A673 (cell line): ENCODE data around the gene IL23R. TPM values are rescaled to one million over a fixed set of nuclear protein-coding genes. Genes with fewer than 3 reads are reported as not detected.

Experiments
- BruUV-seq: library from RNA; stranded (reverse); fragments of 400-500 nt; replicated peaks from 2 replicates; lab custom pipeline; 2021; lab: Mats Ljungman, UMichigan
- CTCF ChIA-PET: fragments of 300-600 bp; sonication (Branson Sonifier 250); formaldehyde crosslinking; loops from one replicate; lab custom pipeline; 2022; ENCODE audit warnings: antibody characterized with exemption; lab: Charles Lee
- POLR2A ChIA-PET: fragments of 300-600 bp; sonication (Branson Sonifier 250); formaldehyde crosslinking; loops from one replicate; lab custom pipeline; 2022; ENCODE audit warnings: antibody characterized with exemption; ENCODE audit not compliant: low non-redundant PET; lab: Charles Lee
- DNase-seq: peaks from one replicate; pipeline ENCODE4 v3.0.0-alpha.2; 2015; ENCODE audit warnings: low spot score
- H3K27ac ChIP-seq: fragments of 200-600 bp; sonication (generic); 2 replicates; pipeline ENCODE4 v1.5.1; 2016; ENCODE audit warnings: mixed run types, low read depth, mild to moderate bottlenecking, mixed read lengths, antibody characterized with exemption, low read length; ENCODE audit not compliant: poor library complexity, severe bottlenecking
- H3K27me3 ChIP-seq: fragments of 200-600 bp; sonication (generic); replicated peaks from 2 replicates; pipeline ENCODE4 v1.6.1; 2017; ENCODE audit warnings: mixed run types, low read depth, mild to moderate bottlenecking, mixed read lengths, antibody characterized with exemption, low read length; ENCODE audit not compliant: insufficient read depth, poor library complexity
- H3K36me3 ChIP-seq: fragments of 200-600 bp; sonication (generic); 2 replicates; pipeline ENCODE4 v1.6.1; 2016; ENCODE audit warnings: mixed run types, mild to moderate bottlenecking, mixed read lengths, antibody characterized with exemption, low read length; ENCODE audit not compliant: insufficient read depth, poor library complexity, severe bottlenecking
- H3K4me1 ChIP-seq: fragments of 200-600 bp; sonication (generic); 2 replicates; pipeline ENCODE4 v1.6.1; 2017; ENCODE audit warnings: mixed run types, mild to moderate bottlenecking, mixed read lengths, antibody characterized with exemption, low read length; ENCODE audit not compliant: insufficient read depth, poor library complexity, severe bottlenecking
- H3K4me3 ChIP-seq: fragments of 200-600 bp; sonication (generic); 2 replicates; pipeline ENCODE4 v1.5.1; 2016; ENCODE audit warnings: low read depth, mixed run types, mild to moderate bottlenecking, mixed read lengths, low read length; ENCODE audit not compliant: poor library complexity, severe bottlenecking
- H3K9me3 ChIP-seq: fragments of 200-600 bp; sonication (generic); 2 replicates; pipeline ENCODE4 v1.6.1; 2016; ENCODE audit warnings: mixed run types, low read depth, mild to moderate bottlenecking, mixed read lengths, antibody characterized with exemption, low read length; ENCODE audit not compliant: poor library complexity, severe bottlenecking
- EZH2 ChIP-seq: fragments of 200-600 bp; sonication (generic); IDR thresholded peaks from 2 replicates; pipeline ENCODE4 v1.6.1; 2017; ENCODE audit warnings: borderline replicate concordance, low read depth, mild to moderate bottlenecking, mixed read lengths, antibody characterized with exemption, low read length; ENCODE audit not compliant: poor library complexity, severe bottlenecking
- intact Hi-C: fragments of 100-400 bp; cut with micrococcal nuclease; formaldehyde crosslinking; loops from one replicate; pipeline ENCODE4 v1.10.0; 2022; ENCODE audit not compliant: unreplicated experiment
- total RNA-seq: library from RNA; stranded (reverse); gene quantifications from 2 replicates; pipeline ENCODE4 v1.2.3, GENCODE V29; 2021
- TF ChIP-seq, protein P1 (sequence below): fragments of 300-800, 200-600 bp; sonication (generic); conservative IDR thresholded peaks from 2 replicates; pipeline ENCODE4 v1.5.1; 2017; ENCODE audit warnings: low read depth, mild to moderate bottlenecking, antibody characterized with exemption, low read length, moderate library complexity, mixed read lengths

IL23R gene
- total RNA-seq, 1 experiment from 2014 or later: not detected

DNA sequence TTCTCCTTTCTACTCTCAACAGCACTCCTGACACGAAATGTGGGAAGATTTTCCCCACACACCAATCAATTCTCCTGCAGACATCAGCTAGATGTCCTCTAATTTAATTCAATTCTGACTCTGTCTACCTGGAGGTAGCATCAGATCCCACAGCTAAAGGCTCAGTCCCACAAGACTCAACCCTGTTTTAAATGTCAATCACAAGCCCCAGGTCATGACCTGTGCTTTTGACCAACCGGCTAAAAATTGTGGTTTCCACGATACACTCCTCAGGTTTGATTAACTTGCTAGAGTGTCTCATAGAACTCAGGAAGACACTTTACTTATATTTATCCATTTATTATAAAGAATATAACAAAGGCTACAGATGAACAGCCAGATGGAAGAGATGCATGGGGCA lies 27.4 kb downstream of the IL23R start:
- no peak for DNase-seq
- ChIA-PET POLR2A (no interaction called here), CTCF (no interaction called here)
- no peak overlapping the region for H3K27ac ChIP-seq
- H3K9me3 ChIP-seq: no peaks in the 10 kb centered on the region
- no TSS peak for BruUV-seq
- no peaks in the 10 kb centered on the region for H3K4me1 ChIP-seq
- H3K36me3 ChIP-seq: no peaks in the 10 kb centered on the region
- intact Hi-C loops: no loop called here
- H3K27me3 ChIP-seq: no peaks in the 10 kb centered on the region
- no peak overlapping the region for H3K4me3 ChIP-seq
- no peak for TF ChIP-seq EZH2
- TF ChIP-seq, protein P1, sequence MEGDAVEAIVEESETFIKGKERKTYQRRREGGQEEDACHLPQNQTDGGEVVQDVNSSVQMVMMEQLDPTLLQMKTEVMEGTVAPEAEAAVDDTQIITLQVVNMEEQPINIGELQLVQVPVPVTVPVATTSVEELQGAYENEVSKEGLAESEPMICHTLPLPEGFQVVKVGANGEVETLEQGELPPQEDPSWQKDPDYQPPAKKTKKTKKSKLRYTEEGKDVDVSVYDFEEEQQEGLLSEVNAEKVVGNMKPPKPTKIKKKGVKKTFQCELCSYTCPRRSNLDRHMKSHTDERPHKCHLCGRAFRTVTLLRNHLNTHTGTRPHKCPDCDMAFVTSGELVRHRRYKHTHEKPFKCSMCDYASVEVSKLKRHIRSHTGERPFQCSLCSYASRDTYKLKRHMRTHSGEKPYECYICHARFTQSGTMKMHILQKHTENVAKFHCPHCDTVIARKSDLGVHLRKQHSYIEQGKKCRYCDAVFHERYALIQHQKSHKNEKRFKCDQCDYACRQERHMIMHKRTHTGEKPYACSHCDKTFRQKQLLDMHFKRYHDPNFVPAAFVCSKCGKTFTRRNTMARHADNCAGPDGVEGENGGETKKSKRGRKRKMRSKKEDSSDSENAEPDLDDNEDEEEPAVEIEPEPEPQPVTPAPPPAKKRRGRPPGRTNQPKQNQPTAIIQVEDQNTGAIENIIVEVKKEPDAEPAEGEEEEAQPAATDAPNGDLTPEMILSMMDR: no peak

DNA sequence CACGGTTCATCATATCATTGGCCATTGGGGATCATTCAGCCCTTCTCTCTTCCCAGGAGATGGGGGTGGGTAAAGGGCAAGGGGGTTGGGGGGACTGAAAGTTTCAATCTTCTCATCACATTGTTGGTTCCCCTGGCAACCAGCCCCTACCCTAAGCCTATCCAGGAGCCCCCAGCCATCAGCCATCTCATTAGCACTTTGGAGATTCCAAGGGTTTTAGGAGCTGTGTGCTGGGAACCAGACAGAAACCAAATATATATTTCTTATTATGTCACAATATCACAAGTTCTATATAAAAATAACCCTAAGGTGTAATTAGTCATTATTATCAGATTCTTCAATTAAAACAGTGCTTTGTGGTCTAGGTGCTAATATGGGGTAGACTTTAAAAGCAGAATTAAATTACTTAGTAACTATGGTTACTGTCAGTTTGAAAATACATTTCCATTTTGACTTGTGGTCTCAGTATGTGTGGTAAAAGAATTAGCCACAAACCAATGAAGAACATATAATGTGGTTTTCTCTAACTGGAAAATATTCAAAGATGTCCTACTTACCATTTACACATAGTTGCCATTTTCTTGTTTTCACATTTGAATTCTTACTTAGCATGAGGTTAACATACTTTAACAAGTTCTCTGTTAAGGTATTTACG lies 28.1 kb downstream of the IL23R start:
- ChIA-PET POLR2A (no interaction called here), CTCF (no interaction called here)
- Histone ChIP-seq H3K27me3 (no peaks in the 10 kb centered on the region), H3K27ac (no peak overlapping the region), H3K4me1 (no peaks in the 10 kb centered on the region), H3K9me3 (no peaks in the 10 kb centered on the region), H3K4me3 (no peak overlapping the region), H3K36me3 (no peaks in the 10 kb centered on the region)
- no TSS peak for BruUV-seq
- DNase-seq: no peak
- TF ChIP-seq, protein P1: no peak
- no peak for TF ChIP-seq EZH2
- intact Hi-C loops: no loop called here

DNA sequence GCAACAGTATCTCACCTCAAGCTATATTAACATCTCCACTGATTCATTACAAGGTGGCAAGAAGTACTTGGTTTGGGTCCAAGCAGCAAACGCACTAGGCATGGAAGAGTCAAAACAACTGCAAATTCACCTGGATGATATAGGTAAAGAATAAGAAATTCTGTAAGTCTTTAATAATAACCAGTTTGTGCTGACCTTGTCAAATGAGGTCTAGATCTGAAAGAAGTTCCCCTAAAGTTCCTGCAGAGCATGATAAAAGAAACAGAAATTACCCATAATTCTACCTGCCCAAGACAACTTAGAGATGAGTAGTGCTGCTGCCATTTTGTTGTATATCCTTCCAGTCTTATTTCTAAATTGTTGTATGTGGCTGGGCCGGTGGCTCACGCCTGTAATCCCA lies 34.5 kb downstream of the IL23R start:
- no peaks in the 10 kb centered on the region for H3K9me3 ChIP-seq
- no peaks in the 10 kb centered on the region for H3K36me3 ChIP-seq
- intact Hi-C loops: no loop called here
- H3K4me3 ChIP-seq: no peak overlapping the region
- no TSS peak for BruUV-seq
- no peaks in the 10 kb centered on the region for H3K4me1 ChIP-seq
- CTCF ChIA-PET: no interaction called here
- no peaks in the 10 kb centered on the region for H3K27me3 ChIP-seq
- no peak for DNase-seq
- POLR2A ChIA-PET: no interaction called here
- no peak overlapping the region for H3K27ac ChIP-seq
- no peak for TF ChIP-seq EZH2
- TF ChIP-seq, protein P1: no peak
